GM23338 (cell line): ENCODE results near the gene CCDC191. TPM values are rescaled to one million over a fixed set of nuclear protein-coding genes. Genes with fewer than 3 reads are reported as not detected.

Experiments
- ATAC-seq: fragments of 200-7000 bp; cut with Tn5 transposase; 3 replicates; pipeline ENCODE4 v1.9.1; 2020
- DNase-seq: peaks from one replicate; pipeline ENCODE4 v3.0.0-alpha.2; 2015; ENCODE audit warnings: low spot score
- H2AFZ ChIP-seq: fragments of 200-600 bp; sonication (generic); 2 replicates; pipeline ENCODE4 v1.8.0; 2016; ENCODE audit warnings: antibody characterized with exemption, mild to moderate bottlenecking, moderate library complexity
- H3F3A ChIP-seq: fragments of 200-600 bp; sonication (generic); replicated peaks from 2 replicates; pipeline ENCODE4 v1.8.0; 2017; ENCODE audit warnings: antibody characterized with exemption, mixed run types, low read depth
- H3K27ac ChIP-seq: fragments of 200-600 bp; sonication (generic); 2 replicates; pipeline ENCODE4 v1.6.1; 2016; ENCODE audit warnings: low read depth
- H3K27me3 ChIP-seq: fragments of 200-600 bp; sonication (generic); 2 replicates; pipeline ENCODE4 v1.8.0; 2016; ENCODE audit warnings: mild to moderate bottlenecking, mixed run types, moderate library complexity; ENCODE audit not compliant: insufficient read depth
- H3K36me3 ChIP-seq: fragments of 200-600 bp; sonication (generic); 2 replicates; pipeline ENCODE4 v1.8.0; 2016; ENCODE audit warnings: mild to moderate bottlenecking; ENCODE audit not compliant: insufficient read depth
- H3K4me1 ChIP-seq: fragments of 200-600 bp; sonication (generic); 2 replicates; pipeline ENCODE4 v1.8.0; 2016; ENCODE audit warnings: mild to moderate bottlenecking, moderate library complexity; ENCODE audit not compliant: insufficient read depth
- H3K4me2 ChIP-seq: fragments of 200-600 bp; sonication (generic); 2 replicates; pipeline ENCODE4 v1.7.1; 2017; ENCODE audit warnings: mixed run types
- H3K4me3 ChIP-seq: fragments of 200-600 bp; sonication (generic); 2 replicates; pipeline ENCODE4 v1.6.1; 2016; ENCODE audit warnings: mixed run types
- H3K79me2 ChIP-seq: fragments of 200-600 bp; sonication (generic); replicated peaks from 2 replicates; pipeline ENCODE4 v1.8.0; 2017; ENCODE audit warnings: mild to moderate bottlenecking; ENCODE audit not compliant: insufficient read depth
- H3K9me2 ChIP-seq: fragments of 200-600 bp; sonication (generic); 2 replicates; pipeline ENCODE4 v1.8.0; 2017; ENCODE audit not compliant: insufficient read depth
- H4K20me1 ChIP-seq: fragments of 200-600 bp; sonication (generic); replicated peaks from 2 replicates; pipeline ENCODE4 v1.8.0; 2017; ENCODE audit warnings: mild to moderate bottlenecking; ENCODE audit not compliant: insufficient read depth
- H3K27ac Mint-ChIP-seq: 2 replicates; pipeline ENCODE4 v1.8.0; 2020; ENCODE audit warnings: inconsistent platforms, mild to moderate bottlenecking, moderate library complexity, mixed read lengths
- H3K27me3 Mint-ChIP-seq: 3 replicates; pipeline ENCODE4 v1.8.0; 2022; ENCODE audit warnings: low read depth, mild to moderate bottlenecking, moderate library complexity, mixed read lengths, inconsistent platforms; ENCODE audit not compliant: insufficient read depth, poor library complexity
- H3K36me3 Mint-ChIP-seq: 3 replicates; pipeline ENCODE4 v1.8.0; 2021; ENCODE audit warnings: low read depth, mild to moderate bottlenecking, inconsistent platforms, moderate library complexity, mixed read lengths
- H3K4me1 Mint-ChIP-seq: 3 replicates; pipeline ENCODE4 v1.8.0; 2020; ENCODE audit warnings: mild to moderate bottlenecking, inconsistent platforms, mixed read lengths
- H3K4me3 Mint-ChIP-seq: 3 replicates; pipeline ENCODE4 v1.8.0; 2021; ENCODE audit warnings: moderate library complexity, mild to moderate bottlenecking, inconsistent platforms, mixed read lengths
- H3K9me3 Mint-ChIP-seq: 3 replicates; pipeline ENCODE4 v1.8.0; 2020; ENCODE audit warnings: moderate library complexity, mild to moderate bottlenecking, inconsistent platforms, mixed read lengths
- CREB1 ChIP-seq: fragments of 250-450 bp; sonication (Bioruptor Pico); IDR thresholded peaks from 2 replicates; pipeline ENCODE4 v1.5.0; 2020; ENCODE audit warnings: low read depth, mild to moderate bottlenecking, moderate library complexity
- ETS1 ChIP-seq: IDR thresholded peaks from 2 replicates; pipeline ENCODE4 v1.6.1; 2016; ENCODE audit warnings: antibody characterized with exemption
- EZH2 ChIP-seq: fragments of 200-600 bp; sonication (generic); IDR thresholded peaks from one replicate; pipeline ENCODE4 v1.8.0; 2017; ENCODE audit warnings: antibody characterized with exemption, mild to moderate bottlenecking, low read depth; ENCODE audit not compliant: unreplicated experiment
- JUNB ChIP-seq: IDR thresholded peaks from one replicate; pipeline ENCODE4 v1.6.1; 2016; ENCODE audit warnings: antibody characterized with exemption; ENCODE audit not compliant: unreplicated experiment
- NANOG ChIP-seq: IDR thresholded peaks from 2 replicates; pipeline ENCODE4 v1.6.1; 2016; ENCODE audit warnings: antibody characterized with exemption, borderline replicate concordance
- POLR2AphosphoS5 ChIP-seq: IDR thresholded peaks from 2 replicates; pipeline ENCODE4 v1.6.1; 2016; ENCODE audit warnings: antibody characterized with exemption, low read depth
- REST ChIP-seq: IDR thresholded peaks from one replicate; pipeline ENCODE4 v1.6.1; 2018; ENCODE audit warnings: antibody characterized with exemption; ENCODE audit not compliant: unreplicated experiment
- STAT1 ChIP-seq: IDR thresholded peaks from one replicate; pipeline ENCODE4 v1.6.1; 2016; ENCODE audit warnings: antibody characterized with exemption; ENCODE audit not compliant: unreplicated experiment
- ZNF331 ChIP-seq: fragments of 250-450 bp; sonication (Bioruptor Pico); IDR thresholded peaks from 2 replicates; pipeline ENCODE4 v1.5.0; 2020; ENCODE audit warnings: low read depth, mild to moderate bottlenecking, moderate library complexity
- polyA plus RNA-seq: library from polyadenylated mRNA; unstranded; fragments of >200 nt; fragmentation: Nextera tagmentation; extraction: Ambion mirVana; gene quantifications from 2 replicates; pipeline ENCODE4 v1.2.1, GENCODE V29; 2016
- total RNA-seq: library from RNA; depleted of rRNA; stranded (reverse); fragments of >200 nt; shearing (Covaris generic); gene quantifications from 2 replicates; pipeline ENCODE4 v1.2.3, GENCODE V29; 2014
- TF ChIP-seq, protein P1 (sequence below), 2 experiments: fragments of 200-600 bp in 1 of 2; sonication (generic) in 1 of 2; conservative IDR thresholded peaks; 2 replicates each; pipeline versions ENCODE4 v1.5.1 to v1.6.1; 2016 to 2017; ENCODE audit warnings: antibody characterized with exemption in 2 of 2, low read depth in 2 of 2, mild to moderate bottlenecking in 2 of 2, moderate library complexity in 1 of 2

The CCDC191 gene
- total and polyA plus RNA-seq, 2 experiments from 2014 or later, result 2.0 to 2.9 TPM

GRCh38 chr3:114034211-114034610 is 22.1 kb downstream of the CCDC191 start (continued):
- TF ChIP-seq, protein P1, sequence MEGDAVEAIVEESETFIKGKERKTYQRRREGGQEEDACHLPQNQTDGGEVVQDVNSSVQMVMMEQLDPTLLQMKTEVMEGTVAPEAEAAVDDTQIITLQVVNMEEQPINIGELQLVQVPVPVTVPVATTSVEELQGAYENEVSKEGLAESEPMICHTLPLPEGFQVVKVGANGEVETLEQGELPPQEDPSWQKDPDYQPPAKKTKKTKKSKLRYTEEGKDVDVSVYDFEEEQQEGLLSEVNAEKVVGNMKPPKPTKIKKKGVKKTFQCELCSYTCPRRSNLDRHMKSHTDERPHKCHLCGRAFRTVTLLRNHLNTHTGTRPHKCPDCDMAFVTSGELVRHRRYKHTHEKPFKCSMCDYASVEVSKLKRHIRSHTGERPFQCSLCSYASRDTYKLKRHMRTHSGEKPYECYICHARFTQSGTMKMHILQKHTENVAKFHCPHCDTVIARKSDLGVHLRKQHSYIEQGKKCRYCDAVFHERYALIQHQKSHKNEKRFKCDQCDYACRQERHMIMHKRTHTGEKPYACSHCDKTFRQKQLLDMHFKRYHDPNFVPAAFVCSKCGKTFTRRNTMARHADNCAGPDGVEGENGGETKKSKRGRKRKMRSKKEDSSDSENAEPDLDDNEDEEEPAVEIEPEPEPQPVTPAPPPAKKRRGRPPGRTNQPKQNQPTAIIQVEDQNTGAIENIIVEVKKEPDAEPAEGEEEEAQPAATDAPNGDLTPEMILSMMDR (conservative IDR thresholded peaks at IDR 0.05; ENCODE audit: low read depth in 2 of 2), result no peak

GRCh38 chr3:114033721-114034120 is 22.6 kb downstream of the CCDC191 start:
- ATAC-seq (no peak), DNase-seq (no peak)
- H3K27ac Mint-ChIP-seq, result no peak overlapping the region
- Histone ChIP-seq H3K4me1 (peaks cover 8% of the 10 kb centered on the region), H3K27ac (no peak overlapping the region), H3K9me2 (no peaks in the 10 kb centered on the region), H2AFZ (no peak overlapping the region), H3F3A (no peaks in the 10 kb centered on the region), H3K4me2 (no peak overlapping the region), H3K79me2 (no peaks in the 10 kb centered on the region), H3K4me3 (no peak overlapping the region), H4K20me1 (no peaks in the 10 kb centered on the region), H3K27me3 (no peaks in the 10 kb centered on the region), H3K36me3 (no peaks in the 10 kb centered on the region)
- peaks cover 16% of the 10 kb centered on the region for H3K4me1 Mint-ChIP-seq
- no peaks in the 10 kb centered on the region for H3K27me3 Mint-ChIP-seq
- H3K4me3 Mint-ChIP-seq, result no peak overlapping the region
- TF ChIP-seq ZNF331 (CRISPR knock-in tag) (no peak), NANOG (no peak)
- H3K36me3 Mint-ChIP-seq, result no peaks in the 10 kb centered on the region
- no peaks in the 10 kb centered on the region for H3K9me3 Mint-ChIP-seq

GRCh38 chr3:114026331-114026730 is 30.0 kb downstream of the CCDC191 start:
- no peak for ATAC-seq
- DNase-seq, result no peak
- H3K79me2 ChIP-seq, result no peaks in the 10 kb centered on the region
- H3K9me2 ChIP-seq, result no peaks in the 10 kb centered on the region
- no peaks in the 10 kb centered on the region; the same call in 1 of the 2 replicates for H4K20me1 ChIP-seq
- no peaks in the 10 kb centered on the region for H3F3A ChIP-seq
- Mint-ChIP-seq H3K9me3 (no peaks in the 10 kb centered on the region), H3K4me1 (peaks cover 22% of the 10 kb centered on the region), H3K27ac (no peak overlapping the region), H3K36me3 (no peaks in the 10 kb centered on the region), H3K4me3 (no peak overlapping the region), H3K27me3 (no peaks in the 10 kb centered on the region)
- H3K36me3 ChIP-seq, result no peaks in the 10 kb centered on the region
- no peaks in the 10 kb centered on the region for H3K27me3 ChIP-seq
- H2AFZ ChIP-seq, result no peak overlapping the region
- no peak overlapping the region for H3K4me2 ChIP-seq
- no peak overlapping the region for H3K4me3 ChIP-seq
- no peak overlapping the region for H3K27ac ChIP-seq
- peaks cover 8% of the 10 kb centered on the region for H3K4me1 ChIP-seq
- TF ChIP-seq, protein P1 (conservative IDR thresholded peaks at IDR 0.05; ENCODE audit: low read depth in 2 of 2), result no peak
- TF ChIP-seq JUNB, result no peak
- TF ChIP-seq STAT1, result no peak
- TF ChIP-seq EZH2, result no peak
- TF ChIP-seq REST, result no peak
- no peak for TF ChIP-seq POLR2AphosphoS5
- no peak for TF ChIP-seq ZNF331 (CRISPR knock-in tag)
- no peak for TF ChIP-seq ETS1
- TF ChIP-seq NANOG, result no peak
- TF ChIP-seq CREB1, result no peak
